MCF 10A (cell line): ENCODE measurements around the gene USH2A. TPM values are rescaled to one million over a fixed set of nuclear protein-coding genes. Genes with fewer than 3 reads are reported as not detected.

ENCODE experiments used
- BruUV-seq: library from RNA; stranded (reverse); fragments of 400-500 nt; replicated peaks from 2 replicates; lab custom pipeline; 2021; lab: Mats Ljungman, UMichigan
- CTCF ChIA-PET: fragments of 300-600 bp; sonication (Branson Sonifier 250); formaldehyde crosslinking; extraction: SDS; loops from one replicate; lab custom pipeline; 2021; ENCODE audit warnings: antibody characterized with exemption, inconsistent platforms; lab: Yijun Ruan, JAX
- POLR2A ChIA-PET: fragments of 300-600, 350-650 bp; sonication (Branson Sonifier 250); formaldehyde crosslinking; extraction: SDS; loops from one replicate; lab custom pipeline; 2020; ENCODE audit warnings: antibody characterized with exemption, inconsistent platforms; lab: Yijun Ruan, JAX
- DNase-seq: peaks from one replicate; pipeline ENCODE4 v3.0.0-alpha.2; 2018; ENCODE audit not compliant: unreplicated experiment
- H3K27ac Mint-ChIP-seq: one replicate; pipeline ENCODE4 v1.8.0; 2022; ENCODE audit warnings: mild to moderate bottlenecking, low read depth, mixed read lengths; ENCODE audit not compliant: unreplicated experiment
- H3K27me3 Mint-ChIP-seq: one replicate; pipeline ENCODE4 v1.8.0; 2022; ENCODE audit warnings: mixed read lengths; ENCODE audit not compliant: insufficient read depth, unreplicated experiment
- H3K36me3 Mint-ChIP-seq: one replicate; pipeline ENCODE4 v1.8.0; 2022; ENCODE audit warnings: mild to moderate bottlenecking, moderate library complexity, mixed read lengths; ENCODE audit not compliant: insufficient read depth, unreplicated experiment
- H3K4me1 Mint-ChIP-seq: one replicate; pipeline ENCODE4 v1.8.0; 2022; ENCODE audit warnings: mixed read lengths; ENCODE audit not compliant: insufficient read depth, unreplicated experiment
- H3K4me3 Mint-ChIP-seq: one replicate; pipeline ENCODE4 v1.8.0; 2022; ENCODE audit warnings: mild to moderate bottlenecking, moderate library complexity, mixed read lengths; ENCODE audit not compliant: unreplicated experiment
- H3K9me3 Mint-ChIP-seq: one replicate; pipeline ENCODE4 v1.8.0; 2022; ENCODE audit warnings: mixed read lengths; ENCODE audit not compliant: unreplicated experiment
- intact Hi-C: fragments of 100-400 bp; cut with micrococcal nuclease; formaldehyde crosslinking; loops from 2 replicates; pipeline ENCODE4 v1.14.1; 2022
- total RNA-seq: library from RNA; stranded (reverse); gene quantifications from 2 replicates; pipeline ENCODE4 v1.2.3, GENCODE V29; 2022
- TF ChIP-seq, protein P1 (sequence below): fragments of 200-600 bp; IDR thresholded peaks from one replicate; pipeline ENCODE4 v1.8.0; 2022; ENCODE audit warnings: antibody characterized with exemption, mild to moderate bottlenecking; ENCODE audit not compliant: unreplicated experiment

USH2A gene
- total RNA-seq, 1 experiment from 2014 or later, result not detected

GRCh38 chr1:216057063-216057462 is 366.2 kb downstream of the USH2A start:
- peaks cover 65% of the 10 kb centered on the region for H3K27me3 Mint-ChIP-seq
- CTCF ChIA-PET, result interaction anchor here (1.0 kb wide), 1 partner anchor 164 kb away, joined by 3 read pairs; no protein-coding TSS in a partner anchor
- intact Hi-C loops, result no loop called here
- H3K4me3 Mint-ChIP-seq, result no peak overlapping the region
- POLR2A ChIA-PET, result interaction anchor here (0.7 kb wide), 1 partner anchor 526 kb away, joined by 3 read pairs; no protein-coding TSS in a partner anchor
- no peak for DNase-seq
- no peaks in the 10 kb centered on the region for H3K36me3 Mint-ChIP-seq
- no TSS peak for BruUV-seq
- no peak overlapping the region for H3K27ac Mint-ChIP-seq
- no peaks in the 10 kb centered on the region for H3K9me3 Mint-ChIP-seq
- no peaks in the 10 kb centered on the region for H3K4me1 Mint-ChIP-seq
- TF ChIP-seq, protein P1, sequence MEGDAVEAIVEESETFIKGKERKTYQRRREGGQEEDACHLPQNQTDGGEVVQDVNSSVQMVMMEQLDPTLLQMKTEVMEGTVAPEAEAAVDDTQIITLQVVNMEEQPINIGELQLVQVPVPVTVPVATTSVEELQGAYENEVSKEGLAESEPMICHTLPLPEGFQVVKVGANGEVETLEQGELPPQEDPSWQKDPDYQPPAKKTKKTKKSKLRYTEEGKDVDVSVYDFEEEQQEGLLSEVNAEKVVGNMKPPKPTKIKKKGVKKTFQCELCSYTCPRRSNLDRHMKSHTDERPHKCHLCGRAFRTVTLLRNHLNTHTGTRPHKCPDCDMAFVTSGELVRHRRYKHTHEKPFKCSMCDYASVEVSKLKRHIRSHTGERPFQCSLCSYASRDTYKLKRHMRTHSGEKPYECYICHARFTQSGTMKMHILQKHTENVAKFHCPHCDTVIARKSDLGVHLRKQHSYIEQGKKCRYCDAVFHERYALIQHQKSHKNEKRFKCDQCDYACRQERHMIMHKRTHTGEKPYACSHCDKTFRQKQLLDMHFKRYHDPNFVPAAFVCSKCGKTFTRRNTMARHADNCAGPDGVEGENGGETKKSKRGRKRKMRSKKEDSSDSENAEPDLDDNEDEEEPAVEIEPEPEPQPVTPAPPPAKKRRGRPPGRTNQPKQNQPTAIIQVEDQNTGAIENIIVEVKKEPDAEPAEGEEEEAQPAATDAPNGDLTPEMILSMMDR, result no peak

DNA sequence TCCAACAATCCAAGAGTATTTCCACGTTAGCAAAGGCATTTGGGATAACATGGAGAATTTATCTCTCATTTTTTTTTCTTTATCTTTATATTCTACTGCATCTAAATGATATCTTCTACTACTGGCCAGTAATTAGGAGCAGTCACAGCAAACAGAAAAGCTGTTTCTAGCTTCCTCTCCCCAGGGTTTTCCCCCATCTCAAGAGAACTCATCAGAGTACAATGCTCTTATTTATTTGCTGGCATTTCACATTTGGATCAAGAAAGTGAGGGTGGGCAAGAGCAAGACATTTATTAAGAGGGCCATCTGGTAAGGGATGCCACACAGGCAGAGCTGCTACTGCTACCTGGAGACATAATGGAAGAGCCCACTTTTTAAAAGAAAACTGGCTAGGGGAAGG is 368.2 kb downstream of the USH2A start:
- intact Hi-C loops, result no loop called here
- no TSS peak for BruUV-seq
- Mint-ChIP-seq H3K4me1 (no peaks in the 10 kb centered on the region), H3K27ac (no peak overlapping the region), H3K9me3 (no peaks in the 10 kb centered on the region), H3K4me3 (no peak overlapping the region), H3K27me3 (peaks cover 74% of the 10 kb centered on the region), H3K36me3 (no peaks in the 10 kb centered on the region)
- CTCF ChIA-PET, result interaction anchor here (1.2 kb wide), 1 partner anchor 20 kb away, joined by 3 read pairs; no protein-coding TSS in a partner anchor
- DNase-seq, result no peak
- POLR2A ChIA-PET, result interaction anchor here (0.7 kb wide), 1 partner anchor 398 kb away, joined by 3 read pairs; no protein-coding TSS in a partner anchor
- TF ChIP-seq, protein P1, result no peak

DNA sequence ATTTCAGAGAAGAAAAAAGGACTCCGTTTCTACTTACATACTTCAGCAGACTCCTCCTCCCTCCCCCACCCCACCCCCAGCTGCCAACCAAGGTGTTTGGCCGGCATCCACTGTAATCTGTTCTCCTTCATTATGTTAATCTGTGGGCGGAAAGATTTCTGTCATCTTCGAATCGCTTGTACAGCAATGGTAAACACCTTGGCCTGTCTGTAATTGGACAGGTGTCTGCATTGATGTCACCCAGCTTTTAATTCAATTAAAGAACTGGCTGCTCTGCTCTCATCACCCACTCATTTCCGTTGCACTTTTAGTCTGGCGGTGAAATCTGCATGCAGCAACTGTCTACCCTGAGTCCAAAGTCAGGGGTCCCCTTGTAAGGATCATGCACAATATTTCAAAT is 368.6 kb downstream of the USH2A start:
- no peaks in the 10 kb centered on the region for H3K36me3 Mint-ChIP-seq
- ChIA-PET POLR2A (interaction anchor here (0.7 kb wide), 1 partner anchor 398 kb away, joined by 3 read pairs; no protein-coding TSS in a partner anchor), CTCF (interaction anchor here (0.7 to 1.2 kb wide), 2 partner anchors 20 to 70 kb away, joined by 3 read pairs; no protein-coding TSS in a partner anchor)
- BruUV-seq, result no TSS peak
- TF ChIP-seq, protein P1, result no peak
- intact Hi-C loops, result no loop called here
- no peaks in the 10 kb centered on the region for H3K4me1 Mint-ChIP-seq
- H3K27ac Mint-ChIP-seq, result no peak overlapping the region
- DNase-seq, result no peak
- peaks cover 78% of the 10 kb centered on the region for H3K27me3 Mint-ChIP-seq
- no peaks in the 10 kb centered on the region for H3K9me3 Mint-ChIP-seq
- no peak overlapping the region for H3K4me3 Mint-ChIP-seq

DNA sequence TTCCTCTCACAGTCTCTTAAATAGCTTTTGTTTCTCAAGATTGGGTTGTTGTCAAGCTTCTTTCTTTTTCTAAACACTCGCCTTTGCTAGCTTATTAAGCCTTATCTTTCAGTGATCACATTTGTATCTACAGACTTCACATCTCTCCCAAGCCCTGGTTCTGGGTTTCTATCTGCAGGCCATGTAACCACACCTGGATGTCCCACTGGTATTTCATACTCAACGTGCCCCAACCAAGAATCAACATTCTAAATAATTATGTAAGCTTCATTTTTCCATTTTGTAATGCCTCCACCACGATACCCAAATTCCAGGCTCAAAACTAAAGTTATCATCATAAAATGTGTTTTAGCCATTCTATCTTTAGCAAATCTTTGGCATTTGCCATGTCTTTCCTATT is 372.2 kb downstream of the USH2A start:
- ChIA-PET POLR2A (no interaction called here), CTCF (interaction anchor here (1.8 kb wide), 1 partner anchor 68 kb away, joined by 9 read pairs; no protein-coding TSS in a partner anchor)
- intact Hi-C loops, result no loop called here
- peaks cover 82% of the 10 kb centered on the region for H3K27me3 Mint-ChIP-seq
- H3K4me1 Mint-ChIP-seq, result no peaks in the 10 kb centered on the region
- H3K27ac Mint-ChIP-seq, result no peak overlapping the region
- TF ChIP-seq, protein P1, result no peak
- no TSS peak for BruUV-seq
- H3K9me3 Mint-ChIP-seq, result no peaks in the 10 kb centered on the region
- no peaks in the 10 kb centered on the region for H3K36me3 Mint-ChIP-seq
- no peak for DNase-seq
- no peak overlapping the region for H3K4me3 Mint-ChIP-seq
